OCI-LY1 (cell line): ENCODE data around the gene ZGRF1.

Experiments used
- EZH2 ChIP-seq: fragments of 200-600 bp; sonication (generic), shearing (Covaris generic); IDR thresholded peaks from 2 replicates; pipeline ENCODE4 v1.8.0; 2017; ENCODE audit warnings: borderline replicate concordance, mixed run types, mild to moderate bottlenecking, antibody characterized with exemption, low read length, moderate library complexity, mixed read lengths
- TF ChIP-seq, protein P1 (sequence below): fragments of 200-600 bp; sonication (generic), shearing (Covaris generic); IDR thresholded peaks from 2 replicates; pipeline ENCODE4 v1.5.1; 2017; ENCODE audit warnings: mild to moderate bottlenecking, antibody characterized with exemption, low read length, moderate library complexity, mixed read lengths

DNA sequence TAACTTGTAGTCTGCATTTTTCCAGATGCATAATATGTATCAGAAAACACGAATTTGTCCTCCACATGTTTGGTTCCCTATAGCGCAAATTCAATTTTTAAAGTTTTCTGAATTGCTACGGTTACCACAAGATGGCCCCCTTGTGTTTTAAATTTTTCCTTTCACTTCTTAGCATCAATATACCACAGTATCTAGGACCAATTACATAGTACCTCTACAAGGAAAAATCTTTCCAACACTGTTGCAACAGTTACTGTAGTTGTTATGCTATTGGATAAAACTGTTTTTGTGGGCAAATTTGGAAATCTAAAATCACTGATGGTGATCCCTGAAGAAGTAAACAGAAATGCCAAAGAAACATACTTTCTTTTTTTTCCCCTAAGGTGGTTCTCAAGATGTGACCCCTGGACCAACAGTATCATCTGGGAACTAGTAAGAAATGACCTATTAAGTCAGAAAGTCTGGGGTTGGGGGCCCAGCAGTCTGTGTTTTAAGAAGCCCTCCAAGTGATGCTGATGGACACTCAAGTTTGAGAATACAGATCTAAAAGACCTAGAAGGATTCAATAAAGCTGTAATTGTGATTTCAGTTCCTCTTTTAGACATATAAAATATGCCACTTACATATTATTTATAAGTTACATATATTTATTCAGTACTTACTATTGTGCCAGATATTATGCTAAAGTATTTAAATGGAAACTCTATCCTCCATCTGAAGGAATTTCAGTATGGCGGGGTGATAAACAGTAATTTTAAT is 3.1 kb downstream of the ZGRF1 start:
- TF ChIP-seq, protein P1, sequence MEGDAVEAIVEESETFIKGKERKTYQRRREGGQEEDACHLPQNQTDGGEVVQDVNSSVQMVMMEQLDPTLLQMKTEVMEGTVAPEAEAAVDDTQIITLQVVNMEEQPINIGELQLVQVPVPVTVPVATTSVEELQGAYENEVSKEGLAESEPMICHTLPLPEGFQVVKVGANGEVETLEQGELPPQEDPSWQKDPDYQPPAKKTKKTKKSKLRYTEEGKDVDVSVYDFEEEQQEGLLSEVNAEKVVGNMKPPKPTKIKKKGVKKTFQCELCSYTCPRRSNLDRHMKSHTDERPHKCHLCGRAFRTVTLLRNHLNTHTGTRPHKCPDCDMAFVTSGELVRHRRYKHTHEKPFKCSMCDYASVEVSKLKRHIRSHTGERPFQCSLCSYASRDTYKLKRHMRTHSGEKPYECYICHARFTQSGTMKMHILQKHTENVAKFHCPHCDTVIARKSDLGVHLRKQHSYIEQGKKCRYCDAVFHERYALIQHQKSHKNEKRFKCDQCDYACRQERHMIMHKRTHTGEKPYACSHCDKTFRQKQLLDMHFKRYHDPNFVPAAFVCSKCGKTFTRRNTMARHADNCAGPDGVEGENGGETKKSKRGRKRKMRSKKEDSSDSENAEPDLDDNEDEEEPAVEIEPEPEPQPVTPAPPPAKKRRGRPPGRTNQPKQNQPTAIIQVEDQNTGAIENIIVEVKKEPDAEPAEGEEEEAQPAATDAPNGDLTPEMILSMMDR = peak; percentile 71
- no peak for TF ChIP-seq EZH2
